Activated CD4-positive, alpha-beta memory T cell treated with anti-CD3 and anti-CD28 coated beads for 36 hours (primary cell): Measurements from ENCODE around the gene TCF7. TPM values are rescaled to one million over a fixed set of nuclear protein-coding genes. Genes with fewer than 3 reads are reported as not detected.
A peak's percentile ranks its signal among the peaks of the same experiment; 100 is the strongest.

Experiments
- CTCF ChIA-PET: fragments of 350-600 bp; sonication (Branson Sonifier 250); formaldehyde crosslinking; loops from one replicate; lab custom pipeline; 2021; ENCODE audit warnings: antibody characterized with exemption, inconsistent platforms; lab: Charles Lee
- POLR2A ChIA-PET: fragments of 350-600 bp; sonication (Branson Sonifier 250); formaldehyde crosslinking; loops from one replicate; lab custom pipeline; 2021; ENCODE audit warnings: antibody characterized with exemption; lab: Charles Lee
- DNase-seq: peaks from one replicate; pipeline ENCODE4 v3.0.0-alpha.2; 2020
- H3K27ac Mint-ChIP-seq: one replicate; pipeline ENCODE4 v1.8.0; 2021; ENCODE audit warnings: mixed read lengths
- H3K27me3 Mint-ChIP-seq: one replicate; pipeline ENCODE4 v1.8.0; 2021; ENCODE audit warnings: mixed read lengths
- H3K36me3 Mint-ChIP-seq: one replicate; pipeline ENCODE4 v1.8.0; 2021; ENCODE audit warnings: mixed read lengths
- H3K4me1 Mint-ChIP-seq: one replicate; pipeline ENCODE4 v1.8.0; 2021; ENCODE audit warnings: low read depth, mixed read lengths
- H3K4me3 Mint-ChIP-seq: one replicate; pipeline ENCODE4 v1.8.0; 2021; ENCODE audit warnings: mild to moderate bottlenecking, mixed read lengths
- H3K9me3 Mint-ChIP-seq: one replicate; pipeline ENCODE4 v1.8.0; 2021; ENCODE audit warnings: mixed read lengths
- intact Hi-C: fragments of 100-400 bp; cut with micrococcal nuclease; formaldehyde crosslinking; loops from one replicate; pipeline ENCODE4 v1.15.1; 2023
- total RNA-seq, 2 experiments: library from RNA; stranded (reverse); gene quantifications; one replicate each; pipeline ENCODE4 v1.2.3, GENCODE V29; 2021

TCF7 gene
- total RNA-seq, 2 experiments from 2014 or later: 59.3 to 65.6 TPM

- Mint-ChIP-seq H3K4me1 (peaks cover 74% of the 10 kb centered on the region), H3K4me3 (no peak overlapping the region), H3K27me3 (peaks cover 2% of the 10 kb centered on the region)
These were observed 22.8 kb upstream of the TCF7 start for GRCh38 chr5:134091626-134092121.

DNA sequence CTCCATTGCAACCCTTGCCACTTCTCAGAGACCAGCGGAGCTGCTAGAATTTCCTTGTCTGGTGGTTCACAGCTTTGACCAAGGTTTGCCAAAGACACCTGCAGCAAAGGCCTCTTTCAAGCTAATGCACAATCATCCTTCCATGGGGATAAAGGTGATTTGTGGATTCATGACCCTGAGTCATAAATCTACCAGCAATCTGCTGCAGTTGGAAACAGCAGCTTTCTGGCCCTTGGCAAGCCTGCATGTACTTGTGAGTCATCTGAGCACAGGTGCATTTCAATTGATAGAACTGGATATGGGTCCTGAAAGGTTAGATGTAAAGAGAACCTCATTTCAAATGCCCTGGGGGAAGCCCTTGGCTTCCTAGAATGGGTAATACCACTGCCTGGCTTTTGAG, 21.6 kb upstream of the TCF7 start:
- Mint-ChIP-seq H3K36me3 (no peaks in the 10 kb centered on the region), H3K4me3 (no peak overlapping the region), H3K27ac (no peak overlapping the region), H3K9me3 (no peaks in the 10 kb centered on the region), H3K27me3 (peaks cover 2% of the 10 kb centered on the region), H3K4me1 (peaks cover 73% of the 10 kb centered on the region)
- CTCF ChIA-PET: interaction anchor here (2.0 kb wide), 1 partner anchor 53 kb away, joined by 9 read pairs; no protein-coding TSS in a partner anchor
- DNase-seq: no peak
- POLR2A ChIA-PET: no interaction called here
- intact Hi-C loops: loop anchor here (1.0 kb wide), 1 partner anchor 7 kb away; no protein-coding TSS in a partner anchor

More at GRCh38 chr5:134091626-134092121, 22.8 kb upstream of the TCF7 start:
- POLR2A ChIA-PET: interaction anchor here (0.8 to 1.2 kb wide), 2 partner anchors 9 to 21 kb away, joined by 3 to 4 read pairs; no protein-coding TSS in a partner anchor
- H3K36me3 Mint-ChIP-seq: no peaks in the 10 kb centered on the region
- H3K9me3 Mint-ChIP-seq: no peaks in the 10 kb centered on the region
- intact Hi-C loops: loop anchor here (1.0 kb wide), 1 partner anchor 9 kb away; no protein-coding TSS in a partner anchor
- H3K27ac Mint-ChIP-seq: peak overlapping the region; percentile 28
- no peak for DNase-seq
- CTCF ChIA-PET: interaction anchor here (1.0 to 1.2 kb wide), 3 partner anchors 49 to 54 kb away, joined by 3 to 5 read pairs (median 4); no protein-coding TSS in a partner anchor

DNA sequence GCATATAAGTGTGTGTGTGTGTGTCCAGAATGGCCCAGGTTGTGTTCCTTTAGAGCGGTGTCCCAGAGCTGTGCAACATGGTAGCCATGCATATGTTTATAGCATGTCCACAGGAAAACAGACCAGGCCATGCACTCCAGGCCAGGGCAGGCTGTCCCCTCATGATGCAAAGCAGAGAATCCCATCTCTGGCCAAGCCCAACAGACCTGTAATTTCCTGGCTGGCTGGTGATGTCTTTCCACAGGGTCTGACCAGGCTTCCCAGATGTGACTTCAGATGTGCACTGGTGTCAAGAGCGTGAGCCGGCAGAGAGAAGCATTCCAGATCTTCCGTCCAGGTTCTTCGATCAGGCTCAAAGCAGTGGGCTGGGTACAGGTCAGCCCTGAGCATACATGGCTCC, 21.1 kb upstream of the TCF7 start:
- H3K9me3 Mint-ChIP-seq: no peaks in the 10 kb centered on the region
- H3K36me3 Mint-ChIP-seq: no peaks in the 10 kb centered on the region
- CTCF ChIA-PET: interaction anchor here (0.7 to 2.0 kb wide), 2 partner anchors 54 to 69 kb away, joined by 7 to 9 read pairs; no protein-coding TSS in a partner anchor
- POLR2A ChIA-PET: interaction anchor here (0.6 kb wide), 1 partner anchor 59 kb away, joined by 3 read pairs; no protein-coding TSS in a partner anchor
- H3K27me3 Mint-ChIP-seq: peaks cover 2% of the 10 kb centered on the region
- no peak for DNase-seq
- intact Hi-C loops: no loop called here
- H3K4me1 Mint-ChIP-seq: peaks cover 71% of the 10 kb centered on the region
- no peak overlapping the region for H3K4me3 Mint-ChIP-seq
- no peak overlapping the region for H3K27ac Mint-ChIP-seq

DNA sequence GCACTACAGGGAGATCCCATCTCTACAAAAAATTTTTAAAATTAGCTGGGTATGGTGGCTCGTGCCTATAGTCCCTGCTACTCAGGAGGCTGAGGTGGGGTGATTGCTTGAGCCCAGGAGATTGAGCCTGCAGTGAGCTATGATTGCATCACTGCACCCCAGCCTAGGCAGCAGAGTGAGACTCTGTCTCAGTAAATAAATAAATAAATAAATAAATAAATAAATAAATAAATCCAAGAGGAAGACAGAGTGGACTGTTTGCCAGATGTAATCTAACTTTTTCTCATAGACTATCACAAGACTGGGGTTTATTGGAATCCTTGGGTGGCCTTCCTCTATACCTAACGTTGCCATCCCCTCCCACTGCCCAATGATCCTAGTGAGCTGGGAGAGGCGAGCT, 19.2 kb upstream of the TCF7 start:
- CTCF ChIA-PET: interaction anchor here (1.4 to 1.7 kb wide), 2 partner anchors 41 to 45 kb away, joined by 3 to 7 read pairs; no protein-coding TSS in a partner anchor

GRCh38 chr5:134095887-134096589, 18.4 kb upstream of the TCF7 start:
- POLR2A ChIA-PET: no interaction called here
- no peaks in the 10 kb centered on the region for H3K36me3 Mint-ChIP-seq
- CTCF ChIA-PET: interaction anchor here (0.6 to 1.4 kb wide), 2 partner anchors 41 to 43 kb away, joined by 3 read pairs; no protein-coding TSS in a partner anchor
- H3K4me1 Mint-ChIP-seq: peaks cover 75% of the 10 kb centered on the region
- H3K27me3 Mint-ChIP-seq: no peaks in the 10 kb centered on the region
- intact Hi-C loops: no loop called here
- no peak for DNase-seq
- peak overlapping the region; percentile 59 for H3K27ac Mint-ChIP-seq
- peak overlapping the region; percentile 32 for H3K4me3 Mint-ChIP-seq
- H3K9me3 Mint-ChIP-seq: no peaks in the 10 kb centered on the region

More for the DNA sequence above, 19.2 kb upstream of the TCF7 start:
- H3K4me1 Mint-ChIP-seq: peaks cover 76% of the 10 kb centered on the region
- no peak overlapping the region for H3K27ac Mint-ChIP-seq
- no peak overlapping the region for H3K4me3 Mint-ChIP-seq
- no peaks in the 10 kb centered on the region for H3K27me3 Mint-ChIP-seq
- DNase-seq: no peak
- no peaks in the 10 kb centered on the region for H3K36me3 Mint-ChIP-seq
- POLR2A ChIA-PET: no interaction called here
- no peaks in the 10 kb centered on the region for H3K9me3 Mint-ChIP-seq
- intact Hi-C loops: no loop called here

DNA sequence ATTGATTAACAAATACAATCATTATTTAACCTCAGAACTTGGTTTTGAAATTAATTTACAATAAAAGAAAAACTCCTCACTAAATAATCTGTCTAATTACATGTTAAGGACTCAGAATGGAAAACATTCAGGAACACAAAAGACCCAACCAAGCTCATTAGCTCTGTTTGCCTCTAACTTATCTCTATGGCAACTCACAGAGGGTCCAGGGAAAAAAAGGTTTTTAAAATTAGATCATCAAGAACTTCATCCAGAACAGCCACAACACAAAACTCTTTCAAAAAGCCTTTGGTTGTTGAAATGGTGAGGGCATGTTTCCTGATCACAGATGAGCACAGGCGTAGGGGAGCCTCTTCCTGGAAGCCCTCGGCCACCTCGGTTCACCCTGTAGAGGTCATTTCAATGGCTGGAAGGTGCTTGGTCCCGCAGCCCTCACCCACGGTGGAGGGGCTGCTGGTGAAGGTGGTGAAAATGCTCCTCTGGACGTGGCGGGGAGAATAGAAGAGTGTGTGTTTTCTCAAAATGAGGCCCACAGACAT, 17.2 kb upstream of the TCF7 start:
- intact Hi-C loops: no loop called here
- H3K9me3 Mint-ChIP-seq: no peaks in the 10 kb centered on the region
- ChIA-PET CTCF (interaction anchor here (0.9 to 1.7 kb wide), 2 partner anchors 19 to 71 kb away, joined by 3 to 7 read pairs; no protein-coding TSS in a partner anchor), POLR2A (interaction anchor here (0.6 kb wide), 1 partner anchor 1135 kb away, joined by 3 read pairs; no protein-coding TSS in a partner anchor)
- peak overlapping the region; percentile 64 for H3K4me3 Mint-ChIP-seq
- H3K4me1 Mint-ChIP-seq: peaks cover 72% of the 10 kb centered on the region
- no peaks in the 10 kb centered on the region for H3K27me3 Mint-ChIP-seq
- peak overlapping the region; percentile 61 for H3K27ac Mint-ChIP-seq
- H3K36me3 Mint-ChIP-seq: no peaks in the 10 kb centered on the region
- DNase-seq: no peak

- intact Hi-C loops: no loop called here
- CTCF ChIA-PET: interaction anchor here (1.7 to 5.8 kb wide), 3 partner anchors 14 to 31 kb away, joined by 7 to 54 read pairs (median 49); no protein-coding TSS in a partner anchor
- POLR2A ChIA-PET: interaction anchor here (2.7 to 3.4 kb wide), 2 partner anchors 13 to 29 kb away, joined by 22 to 32 read pairs; no protein-coding TSS in a partner anchor
- Mint-ChIP-seq H3K9me3 (no peaks in the 10 kb centered on the region), H3K4me1 (peaks cover 68% of the 10 kb centered on the region), H3K27me3 (no peaks in the 10 kb centered on the region), H3K27ac (peak overlapping the region; percentile 81), H3K4me3 (peak overlapping the region; percentile 26), H3K36me3 (no peaks in the 10 kb centered on the region)
- no peak for DNase-seq
These were observed 15.8 kb upstream of the TCF7 start for GRCh38 chr5:134098690-134099089.

DNA sequence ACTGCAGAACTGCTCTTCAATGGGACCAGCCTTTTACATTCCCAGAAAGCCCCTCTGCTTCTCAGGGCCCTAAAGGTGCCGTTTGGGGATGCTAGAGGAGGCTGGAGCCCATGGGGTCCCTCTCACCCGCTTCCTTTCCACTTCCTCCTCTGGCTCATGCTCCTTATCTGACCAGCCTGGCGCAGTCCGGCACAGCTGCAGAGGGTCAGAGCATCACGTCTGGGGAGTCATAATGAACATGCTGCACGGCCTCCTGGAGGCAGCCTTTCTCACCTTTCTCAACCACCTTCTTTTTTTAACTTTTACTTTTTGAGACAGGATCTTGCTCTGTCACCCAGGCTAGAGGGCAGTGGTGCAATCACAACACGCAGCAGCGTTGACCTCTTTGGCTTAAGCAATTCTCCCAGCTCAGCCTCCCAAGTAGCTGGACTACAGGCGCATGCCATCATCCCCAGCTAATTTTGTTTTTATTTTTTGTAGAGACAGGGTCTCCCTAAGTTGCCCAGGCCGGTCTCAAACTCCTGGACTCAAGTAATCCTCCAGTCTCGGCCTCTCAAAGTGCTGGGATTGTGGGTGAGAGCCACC, 15.1 kb upstream of the TCF7 start:
- Mint-ChIP-seq H3K27me3 (no peaks in the 10 kb centered on the region), H3K4me3 (peak overlapping the region; percentile 26), H3K27ac (peak overlapping the region; percentile 81), H3K4me1 (peaks cover 67% of the 10 kb centered on the region), H3K9me3 (no peaks in the 10 kb centered on the region), H3K36me3 (no peaks in the 10 kb centered on the region)
- no peak for DNase-seq
- ChIA-PET CTCF (interaction anchor here (1.0 to 5.8 kb wide), 12 partner anchors 14 to 73 kb away, joined by 3 to 136 read pairs (median 15); partner anchors contain the start of gene TCF7), POLR2A (interaction anchor here (1.0 to 3.4 kb wide), 11 partner anchors 12 to 95 kb away, joined by 3 to 32 read pairs (median 8); partner anchors contain the start of gene VDAC1)
- intact Hi-C loops: no loop called here

DNA sequence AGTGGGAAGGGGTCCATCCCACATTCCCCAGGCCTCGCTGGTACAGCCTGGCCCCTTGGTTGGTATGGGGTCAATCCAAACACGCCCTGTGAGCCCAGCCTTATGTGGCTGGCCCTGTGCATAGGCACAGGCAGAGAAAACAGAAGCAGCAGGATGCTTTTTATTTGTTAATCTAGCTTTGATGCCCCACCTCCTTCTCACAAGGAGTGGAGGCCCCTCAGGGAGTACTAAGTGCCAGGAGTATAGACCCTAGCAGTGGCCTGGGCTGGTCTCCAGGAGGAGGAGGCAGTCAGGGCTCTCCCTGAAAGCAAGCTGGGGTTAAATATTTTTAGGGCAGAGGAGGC, 14.6 kb upstream of the TCF7 start:
- Mint-ChIP-seq H3K27ac (peak overlapping the region; percentile 81), H3K4me1 (peaks cover 72% of the 10 kb centered on the region), H3K9me3 (no peaks in the 10 kb centered on the region), H3K27me3 (no peaks in the 10 kb centered on the region), H3K4me3 (no peak overlapping the region), H3K36me3 (no peaks in the 10 kb centered on the region)
- DNase-seq: no peak
- ChIA-PET CTCF (interaction anchor here (0.6 to 5.8 kb wide), 18 partner anchors 14 to 399 kb away, joined by 3 to 136 read pairs (median 10); partner anchors contain the start of gene TCF7), POLR2A (interaction anchor here (0.7 to 3.4 kb wide), 14 partner anchors 8 to 96 kb away, joined by 3 to 32 read pairs (median 7); partner anchors contain the start of gene VDAC1)
- intact Hi-C loops: loop anchor here (1.0 kb wide), 5 partner anchors 8 to 38 kb away; no protein-coding TSS in a partner anchor

GRCh38 chr5:134100283-134101091, 14.0 kb upstream of the TCF7 start:
- Mint-ChIP-seq H3K9me3 (no peaks in the 10 kb centered on the region), H3K4me3 (peak overlapping the region; percentile 29), H3K36me3 (no peaks in the 10 kb centered on the region), H3K27me3 (no peaks in the 10 kb centered on the region), H3K27ac (peak overlapping the region; percentile 81), H3K4me1 (peaks cover 78% of the 10 kb centered on the region)
- intact Hi-C loops: loop anchor here (1.0 kb wide), 5 partner anchors 8 to 38 kb away; no protein-coding TSS in a partner anchor
- DNase-seq: peak; percentile 94
- CTCF ChIA-PET: interaction anchor here (0.6 to 5.8 kb wide), 23 partner anchors 13 to 399 kb away, joined by 3 to 136 read pairs (median 7); partner anchors contain the start of gene TCF7
- POLR2A ChIA-PET: interaction anchor here (0.7 to 3.4 kb wide), 15 partner anchors 9 to 96 kb away, joined by 3 to 32 read pairs (median 8); partner anchors contain the start of genes SKP1 and VDAC1
